ENCODE data around the gene NUDCD3.

DNA sequence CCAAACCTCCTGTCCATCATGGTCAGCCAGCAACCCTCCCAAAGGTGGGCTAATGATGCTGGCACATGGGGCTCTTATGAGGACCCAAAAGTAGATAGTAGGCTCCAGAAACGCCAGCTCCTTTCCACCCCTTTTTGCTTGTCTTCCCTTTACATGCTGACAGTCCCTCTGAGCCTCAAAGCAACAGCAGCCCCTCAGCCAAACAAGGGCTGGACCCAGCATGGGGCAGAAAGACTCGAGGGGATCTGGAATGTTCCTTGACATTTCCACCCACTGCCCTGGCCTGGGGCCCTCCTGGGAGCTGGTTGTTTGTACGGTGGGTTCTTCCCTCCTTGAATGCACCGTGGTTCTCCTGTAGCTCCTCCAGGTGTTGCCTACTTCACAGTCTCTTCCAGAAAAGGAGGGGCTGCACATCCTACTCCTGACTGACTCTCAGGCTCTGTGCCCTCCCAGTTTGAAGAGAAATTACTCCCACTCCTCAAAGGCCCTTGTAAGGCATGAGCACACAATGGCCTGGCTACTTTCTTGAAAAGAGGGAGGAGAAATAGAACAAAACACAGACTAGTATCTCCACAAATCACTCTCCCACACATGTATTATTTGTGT is 21.5 kb upstream of the NUDCD3 start:
- no peak for TF ChIP-seq SIN3A (IDR thresholded peaks at IDR 0.05; ENCODE audit: low read depth)
- no peak for TF ChIP-seq EZH2phosphoT487 (IDR thresholded peaks at IDR 0.05; ENCODE audit: borderline replicate concordance)
- no peak for TF ChIP-seq CTCF (IDR thresholded peaks at IDR 0.05 in 2 of 3, conservative IDR thresholded peaks at IDR 0.05 in 1 of 3; ENCODE audit: borderline replicate concordance in 1 of 3, insufficient read depth in 1 of 3, low read depth in 2 of 3, low read length in 2 of 3)
- TF ChIP-seq ZNF274 (IDR thresholded peaks at IDR 0.05; ENCODE audit: low read depth, low read length) = no peak
- TF ChIP-seq JUND (IDR thresholded peaks at IDR 0.05) = no peak
- no peak for TF ChIP-seq SRF (IDR thresholded peaks at IDR 0.05; ENCODE audit: low read depth)
- TF ChIP-seq POLR2AphosphoS5 (IDR thresholded peaks at IDR 0.05; ENCODE audit: low read depth, low read length) = no peak
- no peak for TF ChIP-seq TCF7L2 (IDR thresholded peaks at IDR 0.05; ENCODE audit: borderline replicate concordance, extremely low read depth, insufficient read depth, insufficient read length)
- no peak for TF ChIP-seq ZFX (IDR thresholded peaks at IDR 0.05)
- TF ChIP-seq POLR2A (IDR thresholded peaks at IDR 0.05; ENCODE audit: borderline replicate concordance, extremely low read depth, insufficient read depth, insufficient read length) = no peak
- TF ChIP-seq EZH2 (IDR thresholded peaks at IDR 0.05) = no peak
